CD4-positive, alpha-beta T cell treated with Interleukin-21 for 1 hour (primary cell): ENCODE data around the gene TEPSIN.

Source experiments
- DNase-seq: peaks from one replicate; pipeline ENCODE4 v3.0.0-alpha.2; 2020

The TEPSIN gene

GRCh38 chr17:81249223-81250040 is 10.6 kb upstream of the TEPSIN start:
- no peak for DNase-seq

- no peak for DNase-seq
Measured at GRCh38 chr17:81248649-81249048, 9.8 kb upstream of the TEPSIN start.

DNA sequence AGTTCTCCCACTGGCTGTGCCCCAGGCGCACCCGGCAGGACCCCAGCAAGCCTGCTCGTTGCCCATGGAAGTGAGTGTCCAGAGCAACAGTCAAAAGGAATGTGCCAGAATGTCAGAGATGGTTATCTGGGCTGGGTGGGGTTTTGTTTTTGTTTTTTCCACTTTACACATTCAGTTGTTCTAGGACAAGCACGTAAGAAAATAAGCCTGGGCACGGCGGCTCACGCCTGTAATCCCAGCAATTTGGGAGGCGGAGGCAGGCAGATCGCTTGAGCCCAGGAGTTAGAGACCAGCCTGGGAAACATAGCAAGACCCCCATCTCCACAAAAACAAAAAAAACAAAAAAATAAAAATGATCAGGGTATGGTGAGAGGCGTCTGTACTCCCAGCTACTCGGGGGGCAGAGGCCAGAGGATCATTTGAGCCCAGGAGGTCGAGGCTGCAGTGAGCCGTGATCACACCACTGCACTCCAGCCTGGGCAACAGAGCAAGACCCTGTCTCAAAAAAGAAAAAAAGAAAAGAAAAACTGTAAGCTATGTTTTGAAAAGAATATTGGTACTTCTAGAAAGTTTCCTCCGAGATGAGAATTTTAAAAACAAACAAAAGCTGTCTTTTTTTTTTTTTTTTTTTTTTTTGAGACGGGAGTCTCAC is 8.6 kb upstream of the TEPSIN start:
- no peak for DNase-seq

DNA sequence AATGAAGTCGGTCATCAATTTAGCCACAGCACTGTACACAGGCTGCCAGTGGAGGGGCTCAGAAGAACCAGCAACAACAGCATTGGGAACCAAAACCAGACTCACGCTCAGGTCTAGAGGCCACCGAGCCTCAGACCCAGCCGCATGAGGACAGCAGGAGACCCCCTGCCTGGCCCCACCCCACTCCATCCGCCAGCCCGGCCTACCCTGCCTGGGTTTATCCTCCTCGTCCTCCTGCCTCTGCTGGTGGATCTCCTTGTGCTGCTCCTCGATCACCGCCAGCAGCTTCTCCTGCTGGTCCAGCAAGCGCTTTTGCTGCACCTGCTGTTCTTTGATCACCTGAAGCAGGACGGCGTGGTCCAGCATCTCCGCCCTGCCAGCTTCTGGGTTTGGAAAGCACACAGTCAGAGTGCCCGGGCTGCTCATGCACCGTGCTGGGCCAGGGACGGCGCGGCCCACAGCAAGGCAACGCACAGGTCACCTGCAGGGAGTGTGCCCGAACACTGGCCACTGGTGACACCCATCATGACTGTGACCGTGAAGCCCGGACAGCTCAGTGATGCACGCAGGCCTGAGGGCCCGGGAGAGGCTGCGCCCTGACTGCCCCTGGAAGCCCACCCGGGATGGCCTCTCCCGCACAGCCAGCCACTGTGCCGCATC is 8.0 kb upstream of the TEPSIN start:
- DNase-seq, result no peak

- DNase-seq, result no peak
Measured at GRCh38 chr17:81246343-81246670, 7.5 kb upstream of the TEPSIN start.

- DNase-seq, result no peak
Measured at GRCh38 chr17:81245665-81246342, 6.9 kb upstream of the TEPSIN start.

DNA sequence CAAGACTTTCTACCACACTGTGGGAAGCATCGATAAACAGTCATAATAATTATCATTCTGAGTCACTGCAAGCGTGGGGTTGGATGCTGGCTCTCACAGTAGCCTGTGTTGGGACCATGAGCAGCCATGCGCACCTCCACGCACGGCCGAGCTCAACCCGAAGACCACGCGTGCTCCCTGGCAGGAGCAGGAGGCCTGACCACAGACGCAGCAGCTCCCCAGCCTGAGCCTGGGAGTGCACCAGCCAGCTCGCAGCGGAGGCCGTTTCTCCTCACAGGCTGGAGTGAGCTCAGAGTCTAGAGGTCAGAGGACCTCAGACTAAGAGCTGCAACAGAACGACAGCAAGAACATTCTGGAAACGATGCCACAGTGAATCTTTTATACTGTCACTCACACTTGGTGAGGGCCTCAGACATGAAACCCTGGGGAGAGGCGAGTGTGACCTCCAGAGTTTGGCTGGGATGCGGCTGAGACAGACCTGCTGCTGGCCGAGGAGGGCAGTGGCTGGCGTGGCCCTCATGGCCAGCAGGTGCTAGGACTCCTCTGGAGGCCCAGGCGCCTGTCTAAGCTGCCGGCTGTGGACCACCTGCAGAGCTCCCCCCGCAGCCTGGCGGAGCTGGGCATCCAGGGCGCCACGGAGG is 6.3 kb upstream of the TEPSIN start:
- DNase-seq, result no peak

DNA sequence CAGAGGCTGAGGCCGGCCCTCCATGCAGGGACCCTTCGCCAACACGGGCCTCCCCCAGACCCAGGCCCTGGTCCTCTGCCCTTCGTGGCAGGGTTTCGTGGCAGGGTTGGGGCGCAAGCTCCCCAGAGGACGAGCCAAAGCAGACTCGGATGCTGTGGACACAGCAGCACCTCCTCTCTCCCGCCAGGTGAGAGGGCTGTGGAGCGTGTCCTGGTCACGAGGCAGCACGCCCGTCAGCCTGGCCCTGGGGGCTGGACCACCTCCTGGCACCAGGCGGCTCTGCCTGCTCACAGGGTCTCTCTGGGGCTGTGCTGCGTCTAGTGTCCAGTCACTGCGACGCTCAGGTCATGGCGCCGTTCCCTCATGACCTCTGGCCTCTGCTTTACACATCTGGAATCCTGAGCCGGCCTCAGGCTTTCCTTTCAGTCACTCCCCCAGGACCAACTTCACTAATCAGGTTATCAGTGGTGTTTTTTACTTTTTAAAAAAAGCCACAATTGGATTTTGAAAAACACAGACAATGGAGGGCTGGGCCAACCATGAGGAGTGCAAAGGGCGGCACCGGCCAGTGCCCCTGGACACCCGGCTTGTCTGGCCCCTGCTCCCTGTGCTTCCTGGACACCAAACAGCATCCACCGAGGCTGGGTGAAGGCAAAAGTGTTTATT is 5.6 kb upstream of the TEPSIN start:
- no peak for DNase-seq

- DNase-seq, result no peak
Measured at GRCh38 chr17:81243333-81243664, 4.4 kb upstream of the TEPSIN start.

- DNase-seq, result no peak
Measured at GRCh38 chr17:81242421-81243332, 3.8 kb upstream of the TEPSIN start.

GRCh38 chr17:81241648-81242420 is 3.0 kb upstream of the TEPSIN start:
- peak; percentile 63 for DNase-seq

DNA sequence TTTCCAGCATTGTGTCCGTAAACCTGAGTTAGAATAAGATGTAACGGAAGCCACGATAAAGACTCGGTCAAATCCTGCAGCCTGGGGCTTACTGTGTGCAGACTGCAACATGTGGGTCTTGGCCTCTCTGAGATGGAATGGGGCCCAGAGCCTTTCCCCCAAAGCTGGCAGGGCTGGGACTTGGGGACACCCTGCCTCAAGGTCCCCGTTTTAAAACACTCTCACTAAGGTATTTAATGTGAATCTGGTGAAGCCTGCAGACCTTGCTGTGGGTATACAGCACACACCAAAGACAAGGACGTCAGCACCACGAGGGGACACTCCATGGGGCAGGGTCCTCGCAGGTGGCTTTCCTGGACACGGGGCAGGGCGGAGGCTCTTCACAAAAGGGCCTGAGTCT is 2.3 kb upstream of the TEPSIN start:
- DNase-seq, result no peak

DNA sequence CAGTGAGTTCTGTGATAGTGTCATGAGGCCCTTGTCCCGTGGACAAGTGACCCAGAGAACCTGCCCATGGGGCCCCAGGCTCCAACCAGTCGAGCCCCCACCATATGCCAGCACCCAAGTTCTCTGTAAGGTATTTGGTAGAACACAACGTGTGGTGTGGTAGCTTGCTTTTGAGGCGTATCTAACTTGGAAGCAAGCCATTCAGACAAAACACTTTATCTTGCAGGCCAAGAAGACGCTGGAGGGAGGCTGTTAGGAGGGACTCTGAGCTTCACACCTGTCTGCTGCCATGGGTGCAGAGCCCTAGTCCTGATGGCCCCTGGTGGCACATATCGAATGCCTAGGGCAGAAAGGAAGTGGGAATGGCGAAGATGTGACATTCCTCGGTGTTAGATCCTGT is 1.9 kb upstream of the TEPSIN start:
- DNase-seq, result no peak

DNA sequence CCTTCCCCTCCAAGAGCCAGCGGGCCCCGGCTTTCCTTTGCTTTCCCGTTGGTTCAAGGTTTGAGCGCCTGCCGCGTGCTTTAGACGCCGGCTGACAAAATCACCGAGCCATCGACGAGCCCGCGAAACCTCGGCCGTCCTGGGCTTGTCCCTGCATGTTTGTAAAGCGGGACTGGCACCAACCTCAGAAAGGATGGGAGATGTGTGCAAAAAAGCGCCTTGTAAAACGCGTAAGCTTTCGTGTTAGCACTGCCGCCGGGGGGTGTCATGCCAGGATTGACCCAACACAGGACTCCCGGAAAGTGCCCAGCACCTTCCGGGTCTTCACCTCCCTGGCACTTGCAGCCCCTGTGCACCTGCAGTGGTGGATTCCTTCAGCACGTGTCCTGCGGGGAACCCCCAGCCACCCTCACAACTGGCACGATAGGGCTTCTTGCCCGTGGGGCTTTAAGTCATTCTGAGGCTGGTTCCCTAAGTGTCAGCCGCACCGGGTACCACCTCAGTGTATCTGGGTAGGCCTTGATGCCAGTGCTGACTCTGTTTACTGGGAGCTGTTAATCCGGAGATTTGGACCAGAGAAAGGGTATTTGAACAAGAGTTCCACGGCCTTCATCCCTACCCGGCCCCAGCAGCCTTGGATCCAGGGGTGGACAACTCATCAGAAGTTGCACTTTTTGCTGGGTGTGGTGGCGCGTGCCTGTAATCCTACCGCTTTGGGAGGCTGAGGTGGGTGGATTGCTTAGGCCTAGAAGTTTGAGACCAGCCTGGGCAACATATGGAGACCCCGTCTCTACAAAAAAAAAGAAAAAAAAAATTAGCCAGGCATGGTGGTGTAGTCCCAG is 1.1 kb upstream of the TEPSIN start:
- DNase-seq, result peak; percentile 52

DNA sequence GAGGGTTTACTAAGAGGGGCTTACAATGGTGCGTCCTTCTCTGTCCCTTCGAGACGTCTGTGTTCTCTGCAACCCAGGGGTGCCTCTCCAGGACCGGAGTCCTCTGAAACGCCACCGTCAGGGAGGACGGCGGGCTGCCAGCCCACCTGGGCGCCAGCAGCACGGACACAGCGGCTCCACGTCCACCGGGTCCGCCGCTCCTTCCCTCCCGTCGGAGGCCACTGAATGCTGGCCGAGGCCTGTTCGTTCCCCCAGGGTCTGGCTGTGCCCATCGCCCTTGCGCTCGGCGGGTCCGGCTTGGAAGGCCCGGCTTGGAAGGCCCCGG is 403 bp downstream of the TEPSIN start:
- DNase-seq, result no peak

GRCh38 chr17:81237591-81238489 is 1.0 kb downstream of the TEPSIN start:
- no peak for DNase-seq

- DNase-seq, result no peak
Measured at GRCh38 chr17:81236784-81237183, 2.1 kb downstream of the TEPSIN start.

- no peak for DNase-seq
Measured at GRCh38 chr17:81235822-81236740, 2.8 kb downstream of the TEPSIN start.
